Endothelial cell of umbilical vein (primary cell): ENCODE data around the gene TMEM145. TPM values are rescaled to one million over a fixed set of nuclear protein-coding genes. Genes with fewer than 3 reads are reported as not detected.
"Not testable (repeated sequence)": the region's sequence is repeated elsewhere in the genome, so short reads cannot be mapped to it uniquely, and the experiment has no call there.

ENCODE experiments used
- BruUV-seq: library from RNA; stranded (reverse); fragments of 400-500 nt; replicated peaks from 2 replicates; lab custom pipeline; 2021; lab: Mats Ljungman, UMichigan
- CTCF ChIA-PET: fragments of 300-600, 350-600 bp; sonication (Branson Sonifier 250); formaldehyde crosslinking; loops from one replicate; lab custom pipeline; 2021; ENCODE audit warnings: antibody characterized with exemption, inconsistent platforms; lab: Charles Lee
- POLR2A ChIA-PET: fragments of 300-600, 350-600 bp; sonication (Branson Sonifier 250); formaldehyde crosslinking; loops from one replicate; lab custom pipeline; 2021; ENCODE audit warnings: antibody characterized with exemption, inconsistent platforms; lab: Charles Lee
- DNase-seq: peaks from one replicate; pipeline ENCODE4 v3.0.0-alpha.2; 2011; ENCODE audit warnings: low read depth, low spot score
- FAIRE-seq: peaks from 2 replicates; lab custom pipeline; 2011; peaks lifted over from hg19 to GRCh38; lab: Jason Lieb, UNC
- H2AFZ ChIP-seq: 2 replicates; pipeline ENCODE4 v1.6.0; 2012; ENCODE audit warnings: low read depth, low read length, control low read depth, inconsistent platforms
- H3K27ac ChIP-seq: 2 replicates; pipeline ENCODE4 v1.5.1; 2011; ENCODE audit warnings: low read depth, mild to moderate bottlenecking, control low read depth, low read length, moderate library complexity; ENCODE audit not compliant: insufficient read depth
- H3K27me3 ChIP-seq, 2 experiments: 2 replicates each; pipeline versions ENCODE4 v1.6.0 to v1.6.1; 2011; ENCODE audit warnings: low read length in 2 of 2, mixed read lengths in 1 of 2; ENCODE audit not compliant: control insufficient read depth in 2 of 2, insufficient read depth in 2 of 2
- H3K36me3 ChIP-seq, 2 experiments: 2 replicates in 1 of 2; 3 replicates in 1 of 2; pipeline ENCODE4 v1.5.1; 2011; ENCODE audit warnings: low read length in 2 of 2, mild to moderate bottlenecking in 1 of 2, moderate library complexity in 1 of 2; ENCODE audit not compliant: control insufficient read depth in 2 of 2, insufficient read depth in 2 of 2; ENCODE audit errors: extremely low read depth in 1 of 2
- H3K4me1 ChIP-seq: 3 replicates; pipeline ENCODE4 v1.5.1; 2011; ENCODE audit warnings: mild to moderate bottlenecking, low read length; ENCODE audit not compliant: control insufficient read depth, insufficient read depth; ENCODE audit errors: extremely low read depth
- H3K4me2 ChIP-seq: 2 replicates; pipeline ENCODE4 v1.6.1; 2011; ENCODE audit warnings: low read length, control low read depth, mixed read lengths; ENCODE audit not compliant: insufficient read depth
- H3K4me3 ChIP-seq, 3 experiments: fragments of 200-600 bp in 1 of 3; sonication (generic), shearing (Covaris generic) in 1 of 3; replicated peaks in 1 of 3; 2 replicates each; pipeline ENCODE4 v1.5.1; 2011 to 2016; ENCODE audit warnings: control low read depth in 3 of 3, low read length in 3 of 3, mild to moderate bottlenecking in 2 of 3, inconsistent platforms in 1 of 3, low read depth in 1 of 3, moderate library complexity in 1 of 3; ENCODE audit not compliant: insufficient read depth in 1 of 3
- H3K79me2 ChIP-seq: 2 replicates; pipeline ENCODE4 v1.6.0; 2012; ENCODE audit warnings: low read length, inconsistent platforms; ENCODE audit not compliant: control insufficient read depth, insufficient read depth
- H3K9ac ChIP-seq: replicated peaks from 2 replicates; pipeline ENCODE3; 2011; ENCODE audit warnings: low read length, control low read depth; ENCODE audit not compliant: insufficient read depth; ENCODE audit errors: extremely low read depth
- H3K9me1 ChIP-seq: replicated peaks from 3 replicates; pipeline ENCODE4 v1.6.0; 2011; ENCODE audit warnings: mild to moderate bottlenecking, low read length; ENCODE audit not compliant: control insufficient read depth, insufficient read depth; ENCODE audit errors: extremely low read depth
- H3K9me3 ChIP-seq: replicated peaks from 2 replicates; pipeline ENCODE4 v1.5.1; 2012; ENCODE audit warnings: low read length, inconsistent platforms; ENCODE audit not compliant: control insufficient read depth, insufficient read depth
- H4K20me1 ChIP-seq: replicated peaks from 2 replicates; pipeline ENCODE3; 2011; ENCODE audit warnings: mild to moderate bottlenecking, low read length; ENCODE audit not compliant: control insufficient read depth, insufficient read depth; ENCODE audit errors: extremely low read depth
- CTCF ChIP-seq, 2 donors: IDR thresholded peaks; 1 replicate in 1 of 2; 2 replicates in 1 of 2; pipeline ENCODE4 v1.5.1; 2011; ENCODE audit warnings: low read length in 2 of 2, mild to moderate bottlenecking in 2 of 2, moderate library complexity in 2 of 2, control low read depth in 1 of 2, inconsistent platforms in 1 of 2, low read depth in 1 of 2; ENCODE audit not compliant: insufficient read depth in 1 of 2; ENCODE audit errors: extremely low read depth in 1 of 2
- FOS ChIP-seq: IDR thresholded peaks from 2 replicates; pipeline ENCODE4 v1.6.1; 2011; ENCODE audit warnings: mild to moderate bottlenecking, low read length, moderate library complexity, borderline replicate concordance; ENCODE audit not compliant: insufficient read depth
- GATA2 ChIP-seq: IDR thresholded peaks from 2 replicates; pipeline ENCODE4 v1.7.0; 2011; ENCODE audit warnings: low read depth, mild to moderate bottlenecking, moderate library complexity, mixed read lengths, low read length; ENCODE audit not compliant: insufficient read length, insufficient read depth
- POLR2AphosphoS5 ChIP-seq: IDR thresholded peaks from 2 replicates; pipeline ENCODE4 v1.6.1; 2012; ENCODE audit warnings: low read depth, mild to moderate bottlenecking, control low read depth, low read length, moderate library complexity; ENCODE audit not compliant: insufficient read depth
- dilution Hi-C: fragments of 300-500 bp; cut with MboI; formaldehyde crosslinking; loops from one replicate; pipeline ENCODE4 v1.15.0; 2019; ENCODE audit warnings: low sequenced_read_pairs; ENCODE audit not compliant: extremely low pct_ligation_motif_present
- intact Hi-C: fragments of 100-400 bp; cut with micrococcal nuclease; formaldehyde crosslinking; loops from one replicate; pipeline ENCODE4 v1.10.0; 2022
- polyA plus RNA-seq, 4 experiments: library from polyadenylated mRNA; depleted of rRNA in 3 of 4; stranded (reverse) in 3 of 4; unstranded in 1 of 4; fragments of >200 nt; gene quantifications; 2 replicates each; pipeline versions ENCODE4 v1.2.1 to v1.2.3, GENCODE V29; 2011 to 2012; ENCODE audit warnings: missing spikeins in 1 of 4
- total RNA-seq: library from RNA; stranded (reverse); gene quantifications from 2 replicates; pipeline ENCODE4 v1.2.3, GENCODE V29; 2021
- TF ChIP-seq, protein P1 (sequence below): IDR thresholded peaks from 2 replicates; pipeline ENCODE4 v1.6.1; 2011; ENCODE audit not compliant: insufficient read depth, insufficient read length

TMEM145 gene
- total and polyA plus RNA-seq, 2 donors (not counting 3 experiments of a cell fraction or from before 2014, with no cell fraction given), result not detected

DNA sequence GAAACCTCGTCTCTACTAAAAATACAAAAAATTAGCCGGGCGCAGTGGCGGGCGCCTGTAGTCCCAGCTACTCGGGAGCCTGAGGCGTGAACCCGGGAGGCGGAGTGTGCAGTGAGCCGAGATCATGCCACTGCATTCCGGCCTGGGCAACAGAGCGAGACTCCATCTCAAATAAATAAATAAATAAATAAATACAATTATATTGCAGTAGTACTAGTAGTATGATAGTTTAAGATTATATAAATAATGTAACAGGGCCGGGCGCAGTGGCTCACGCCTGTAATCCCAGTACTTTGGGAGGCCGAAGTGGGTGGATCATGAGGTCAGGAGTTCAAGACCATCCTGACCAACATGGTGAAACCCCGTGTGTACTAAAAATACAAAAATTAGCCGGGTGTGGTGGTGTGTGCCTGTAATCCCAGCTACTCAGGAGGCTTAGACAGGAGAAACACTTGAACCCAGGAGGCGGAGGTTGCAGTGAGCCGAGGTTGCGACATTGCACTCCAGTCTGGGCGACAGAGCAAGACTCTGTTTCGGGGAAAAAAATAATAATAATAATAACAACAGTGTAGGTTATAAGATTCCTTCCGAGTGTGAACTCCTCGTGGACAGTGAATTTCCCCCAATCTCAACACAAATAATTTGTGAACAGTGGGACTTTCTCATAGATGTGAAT, 46.0 kb upstream of the TMEM145 start:
- H2AFZ ChIP-seq, H3K9me1 ChIP-seq, H3K27me3 ChIP-seq, H3K4me3 ChIP-seq, H3K9me3 ChIP-seq, BruUV-seq, H3K4me2 ChIP-seq, dilution Hi-C loops, H3K9ac ChIP-seq, DNase-seq, H3K27ac ChIP-seq, FAIRE-seq, POLR2A ChIA-PET, H3K36me3 ChIP-seq, intact Hi-C loops, H4K20me1 ChIP-seq: not testable (repeated sequence)
- Histone ChIP-seq H3K4me1 (peaks cover 22% of the 10 kb centered on the region), H3K79me2 (peaks cover 23% of the 10 kb centered on the region)
- CTCF ChIA-PET, result interaction anchor here (1.0 to 1.6 kb wide), 5 partner anchors 11 to 22 kb away, joined by 3 to 10 read pairs (median 5); no protein-coding TSS in a partner anchor

DNA sequence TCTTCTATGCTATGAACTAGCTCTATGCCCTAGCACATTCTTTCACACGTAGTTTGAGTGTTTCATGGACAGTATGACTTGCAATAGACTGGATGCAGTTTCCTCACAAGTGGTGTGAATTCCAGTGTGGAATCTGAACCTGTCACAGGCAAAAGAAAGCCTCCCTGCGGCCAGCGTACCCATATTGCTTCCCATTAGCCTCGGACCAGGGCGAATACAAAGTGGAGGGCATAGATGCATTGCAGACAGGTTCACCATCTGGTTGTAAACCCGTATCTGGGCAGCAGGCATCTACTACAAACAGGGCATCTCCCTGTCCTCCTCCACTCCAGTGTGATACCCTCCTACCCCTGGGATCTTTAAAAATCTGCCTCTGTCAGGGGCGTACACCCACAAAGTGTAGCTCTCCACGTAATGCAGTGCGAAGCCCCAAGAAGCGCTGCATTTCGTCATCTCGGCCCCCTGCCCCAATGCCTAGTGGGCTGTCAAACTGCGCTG, 45.4 kb upstream of the TMEM145 start:
- H3K9me1 ChIP-seq, result no peaks in the 10 kb centered on the region
- H3K27ac ChIP-seq, result peak overlapping the region; percentile 59
- peaks cover 26% of the 10 kb centered on the region for H3K79me2 ChIP-seq
- no peaks in the 10 kb centered on the region for H3K27me3 ChIP-seq
- BruUV-seq, result no TSS peak
- no peaks in the 10 kb centered on the region for H3K9me3 ChIP-seq
- TF ChIP-seq FOS (no peak), CTCF (IDR thresholded peaks at IDR 0.05; ENCODE audit: extremely low read depth in 1 of 2, insufficient read depth in 1 of 2, low read depth in 1 of 2, low read length in 2 of 2) (no peak), GATA2 (no peak), POLR2AphosphoS5 (no peak)
- TF ChIP-seq, protein P1, sequence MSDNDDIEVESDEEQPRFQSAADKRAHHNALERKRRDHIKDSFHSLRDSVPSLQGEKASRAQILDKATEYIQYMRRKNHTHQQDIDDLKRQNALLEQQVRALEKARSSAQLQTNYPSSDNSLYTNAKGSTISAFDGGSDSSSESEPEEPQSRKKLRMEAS, result no peak
- CTCF ChIA-PET, result interaction anchor here (1.0 to 1.6 kb wide), 5 partner anchors 12 to 23 kb away, joined by 3 to 10 read pairs (median 5); no protein-coding TSS in a partner anchor
- peaks cover 4 to 8% of the 10 kb centered on the region in 2 experiments for H3K36me3 ChIP-seq
- peak overlapping the region; percentile 40 to 64 (median 49) for H3K4me3 ChIP-seq
- DNase-seq, result no peak
- dilution Hi-C loops (no loop called here), intact Hi-C loops (loop anchor here (1.0 kb wide), 4 partner anchors 12 to 35 kb away; partner anchors contain the start of genes ERF, GSK3A, PAFAH1B3 and PRR19)
- H3K9ac ChIP-seq, result peak overlapping the region; percentile 84
- POLR2A ChIA-PET, result no interaction called here
- H3K4me1 ChIP-seq, result peaks cover 22% of the 10 kb centered on the region
- peak overlapping the region; percentile 97 for H2AFZ ChIP-seq
- peak overlapping the region; percentile 96 for H3K4me2 ChIP-seq
- H4K20me1 ChIP-seq, result no peaks in the 10 kb centered on the region
- peak; percentile 33 for FAIRE-seq
